ENCODE data around the gene EIPR1. TPM values are rescaled to one million over a fixed set of nuclear protein-coding genes. Genes with fewer than 3 reads are reported as not detected.
"Not testable (repeated sequence)": the region's sequence is repeated elsewhere in the genome, so short reads cannot be mapped to it uniquely, and the experiment has no call there.

The EIPR1 gene
- total RNA-seq, 1 experiment from 2014 or later = 36.9 TPM

GRCh38 chr2:3289171-3289515 lies 88.5 kb downstream of the EIPR1 start:
- Histone ChIP-seq H3K4me3 (ENCODE audit: low read depth, low read length) (no peak overlapping the region), H3K27me3 (replicated peaks; ENCODE audit: control insufficient read depth, insufficient read depth, low read length) (no peaks in the 10 kb centered on the region), H3K9me3 (no peaks in the 10 kb centered on the region), H3K36me3 (ENCODE audit: control insufficient read depth, insufficient read depth, low read length) (no peaks in the 10 kb centered on the region), H3K4me1 (no peaks in the 10 kb centered on the region)
- H3K4me1 Mint-ChIP-seq (ENCODE audit: low read depth, unreplicated experiment) = no peaks in the 10 kb centered on the region
- H3K9me3 Mint-ChIP-seq (ENCODE audit: unreplicated experiment) = peaks cover 16% of the 10 kb centered on the region
- POLR2A ChIA-PET = no interaction called here
- TF ChIP-seq CTCF (IDR thresholded peaks at IDR 0.05; ENCODE audit: insufficient read depth in 1 of 2, low read depth in 1 of 2, low read length in 1 of 2, severe bottlenecking in 1 of 2, unreplicated experiment in 1 of 2) = no peak
- no peaks in the 10 kb centered on the region for H3K27me3 Mint-ChIP-seq (ENCODE audit: insufficient read depth, unreplicated experiment)
- CTCF ChIA-PET = no interaction called here
- intact Hi-C loops (cut with micrococcal nuclease; ENCODE audit: unreplicated experiment) = no loop called here
- DNase-seq = no peak
- H3K36me3 Mint-ChIP-seq (ENCODE audit: insufficient read depth, unreplicated experiment) = no peaks in the 10 kb centered on the region
- no peak overlapping the region for H3K27ac Mint-ChIP-seq (ENCODE audit: unreplicated experiment)
- H3K4me3 Mint-ChIP-seq (ENCODE audit: unreplicated experiment) = no peak overlapping the region
- BruUV-seq (replicated peaks) = no TSS peak

GRCh38 chr2:3288470-3289170 lies 89.0 kb downstream of the EIPR1 start:
- peaks cover 16% of the 10 kb centered on the region for H3K9me3 Mint-ChIP-seq (ENCODE audit: unreplicated experiment)
- no peak overlapping the region for H3K27ac Mint-ChIP-seq (ENCODE audit: unreplicated experiment)
- no peaks in the 10 kb centered on the region for H3K4me1 Mint-ChIP-seq (ENCODE audit: low read depth, unreplicated experiment)
- no peak overlapping the region for H3K4me3 Mint-ChIP-seq (ENCODE audit: unreplicated experiment)
- no peak overlapping the region for H3K4me3 ChIP-seq (ENCODE audit: low read depth, low read length)
- POLR2A ChIA-PET = no interaction called here
- CTCF ChIA-PET = no interaction called here
- intact Hi-C loops (cut with micrococcal nuclease; ENCODE audit: unreplicated experiment) = no loop called here
- H3K27me3 Mint-ChIP-seq (ENCODE audit: insufficient read depth, unreplicated experiment) = no peaks in the 10 kb centered on the region
- H3K4me1 ChIP-seq = no peaks in the 10 kb centered on the region
- H3K9me3 ChIP-seq = no peaks in the 10 kb centered on the region
- no peaks in the 10 kb centered on the region for H3K36me3 Mint-ChIP-seq (ENCODE audit: insufficient read depth, unreplicated experiment)
- no peak for DNase-seq
- no TSS peak for BruUV-seq (replicated peaks)
- TF ChIP-seq CTCF (IDR thresholded peaks at IDR 0.05; ENCODE audit: insufficient read depth in 1 of 2, low read depth in 1 of 2, low read length in 1 of 2, severe bottlenecking in 1 of 2, unreplicated experiment in 1 of 2) = no peak
- no peaks in the 10 kb centered on the region for H3K36me3 ChIP-seq (ENCODE audit: control insufficient read depth, insufficient read depth, low read length)
- H3K27me3 ChIP-seq (replicated peaks; ENCODE audit: control insufficient read depth, insufficient read depth, low read length) = no peaks in the 10 kb centered on the region

GRCh38 chr2:3287896-3288295 lies 89.7 kb downstream of the EIPR1 start:
- H3K9me3 ChIP-seq = no peaks in the 10 kb centered on the region
- H3K36me3 ChIP-seq (ENCODE audit: control insufficient read depth, insufficient read depth, low read length) = no peaks in the 10 kb centered on the region
- Mint-ChIP-seq H3K4me3 (ENCODE audit: unreplicated experiment) (no peak overlapping the region), H3K36me3 (ENCODE audit: insufficient read depth, unreplicated experiment) (no peaks in the 10 kb centered on the region), H3K27me3 (ENCODE audit: insufficient read depth, unreplicated experiment) (no peaks in the 10 kb centered on the region), H3K27ac (ENCODE audit: unreplicated experiment) (peak overlapping the region; percentile 64), H3K4me1 (ENCODE audit: low read depth, unreplicated experiment) (no peaks in the 10 kb centered on the region), H3K9me3 (ENCODE audit: unreplicated experiment) (peaks cover 16% of the 10 kb centered on the region)
- DNase-seq = no peak
- intact Hi-C loops (cut with micrococcal nuclease; ENCODE audit: unreplicated experiment) = no loop called here
- H3K27me3 ChIP-seq (replicated peaks; ENCODE audit: control insufficient read depth, insufficient read depth, low read length) = no peaks in the 10 kb centered on the region
- CTCF ChIA-PET = no interaction called here
- POLR2A ChIA-PET = no interaction called here
- no TSS peak for BruUV-seq (replicated peaks)
- H3K4me3 ChIP-seq (ENCODE audit: low read depth, low read length) = no peak overlapping the region
- no peak for TF ChIP-seq CTCF (IDR thresholded peaks at IDR 0.05; ENCODE audit: insufficient read depth in 1 of 2, low read depth in 1 of 2, low read length in 1 of 2, severe bottlenecking in 1 of 2, unreplicated experiment in 1 of 2)
- H3K4me1 ChIP-seq = no peaks in the 10 kb centered on the region

GRCh38 chr2:3286646-3287036 lies 91.0 kb downstream of the EIPR1 start:
- H3K4me1 Mint-ChIP-seq (ENCODE audit: low read depth, unreplicated experiment); H3K36me3 ChIP-seq (ENCODE audit: control insufficient read depth, insufficient read depth, low read length); H3K4me3 Mint-ChIP-seq (ENCODE audit: unreplicated experiment); H3K4me3 ChIP-seq (ENCODE audit: low read depth, low read length); H3K27me3 ChIP-seq (replicated peaks; ENCODE audit: control insufficient read depth, insufficient read depth, low read length); DNase-seq; BruUV-seq (replicated peaks); H3K27ac Mint-ChIP-seq (ENCODE audit: unreplicated experiment); POLR2A ChIA-PET; H3K4me1 ChIP-seq; H3K27me3 Mint-ChIP-seq (ENCODE audit: insufficient read depth, unreplicated experiment); CTCF ChIA-PET; H3K9me3 ChIP-seq; intact Hi-C loops (cut with micrococcal nuclease; ENCODE audit: unreplicated experiment); H3K36me3 Mint-ChIP-seq (ENCODE audit: insufficient read depth, unreplicated experiment): not testable (repeated sequence)
- H3K9me3 Mint-ChIP-seq (ENCODE audit: unreplicated experiment) = peaks cover 16% of the 10 kb centered on the region
